Anterior cingulate cortex (tissue), 58 donors: ENCODE results near the gene REEP6.
"Not testable (repeated sequence)": the region's sequence is repeated elsewhere in the genome, so short reads cannot be mapped to it uniquely, and the experiment has no call there.

Experiments used
- DNase-seq, 58 donors: peaks; one replicate each; lab custom pipeline; 2025; lab: John Stamatoyannopoulos, UW

REEP6 gene

GRCh38 chr19:1486720-1487575 is 4.0 kb upstream of the REEP6 start:
- DNase-seq, result no peak

- DNase-seq, result no peak
These were observed 3.3 kb upstream of the REEP6 start for GRCh38 chr19:1487576-1488281.

GRCh38 chr19:1488282-1488601 is 2.7 kb upstream of the REEP6 start:
- DNase-seq, result no peak

GRCh38 chr19:1489463-1490310 is 1.3 kb upstream of the REEP6 start:
- peak in 1 of 58 donors; percentile 43 for DNase-seq

- peak; percentile 89 to 100 (median 99) for DNase-seq
These were observed 469 bp upstream of the REEP6 start, which contains the start of gene PCSK4 for GRCh38 chr19:1490311-1491113. Gene PCSK4, minus strand, starts transcription at chr19:1490350. Its CDS starts 4 bp downstream, at chr19:1490346.

- peak in 1 of 58 donors; percentile 8 for DNase-seq
These were observed 829 bp downstream of the REEP6 start for GRCh38 chr19:1491849-1492170.

- no peak for DNase-seq
These were observed 1.6 kb downstream of the REEP6 start for GRCh38 chr19:1492474-1493006.

GRCh38 chr19:1494115-1494815 is 3.3 kb downstream of the REEP6 start:
- DNase-seq, result no peak

- DNase-seq, result no peak
These were observed 4.2 kb downstream of the REEP6 start for GRCh38 chr19:1495051-1495798.

GRCh38 chr19:1495799-1496713 is 5.1 kb downstream of the REEP6 start:
- no peak for DNase-seq

GRCh38 chr19:1496714-1497577 is 6.0 kb downstream of the REEP6 start:
- no peak for DNase-seq

GRCh38 chr19:1497578-1498235 is 6.7 kb downstream of the REEP6 start:
- DNase-seq, result no peak

- not testable (repeated sequence) for DNase-seq
These were observed 8.2 kb downstream of the REEP6 start for GRCh38 chr19:1499231-1499630.

- no peak for DNase-seq
These were observed 10.2 kb downstream of the REEP6 start for GRCh38 chr19:1501200-1501595.

GRCh38 chr19:1502433-1503088 is 11.6 kb downstream of the REEP6 start:
- no peak for DNase-seq
